22Rv1 (cell line): ENCODE data around the gene SPIRE1.

ENCODE experiments used
- CTCF ChIP-seq: fragments of 450-650 bp; IDR thresholded peaks from 2 replicates; pipeline ENCODE4 v1.5.1; 2017; ENCODE audit warnings: mild to moderate bottlenecking
- ZFX ChIP-seq: fragments of 450-650 bp; IDR thresholded peaks from 2 replicates; pipeline ENCODE4 v1.6.1; 2017; ENCODE audit warnings: antibody characterized with exemption, borderline replicate concordance

DNA sequence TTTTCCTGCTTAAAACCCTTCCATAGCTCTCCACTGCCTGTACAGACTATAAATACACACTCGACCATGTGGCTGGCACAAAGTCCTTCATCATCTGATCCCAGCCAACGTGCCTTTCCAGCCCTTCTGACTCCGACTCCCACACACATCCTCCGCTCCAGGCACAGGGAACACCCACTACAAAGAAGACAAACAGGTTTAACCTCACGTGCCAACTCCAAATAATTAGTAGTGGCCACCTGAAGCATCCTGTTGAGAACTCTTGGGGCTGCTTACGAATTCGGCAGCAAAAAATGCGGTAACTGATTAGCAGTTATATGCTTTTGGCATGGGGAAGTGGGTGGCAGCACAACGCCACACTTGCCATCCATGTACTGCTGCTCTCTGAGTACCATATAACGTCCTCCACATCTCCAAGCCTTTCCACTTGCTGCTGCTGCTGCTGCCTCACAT is 12.1 kb downstream of the SPIRE1 start:
- no peak for TF ChIP-seq CTCF
- no peak for TF ChIP-seq ZFX
